H1 (cell line): Measurements from ENCODE around the gene VWA1. TPM values are rescaled to one million over a fixed set of nuclear protein-coding genes. Genes with fewer than 3 reads are reported as not detected.

Source experiments
- CTCF ChIA-PET: fragments of 300-600 bp; sonication (Branson Sonifier 250); formaldehyde crosslinking; loops from one replicate; lab custom pipeline; 2021; ENCODE audit not compliant: partially characterized antibody; lab: Charles Lee
- POLR2A ChIA-PET: fragments of 300-600 bp; sonication (Branson Sonifier 250); formaldehyde crosslinking; loops from one replicate; lab custom pipeline; 2021; ENCODE audit warnings: inconsistent platforms; ENCODE audit not compliant: partially characterized antibody; lab: Charles Lee
- DNase-seq, 2 experiments: peaks; one replicate each; pipeline versions ENCODE4 v3.0.0 to v3.0.0-alpha.2; 2010 to 2022; ENCODE audit warnings: low spot score in 2 of 2, low read depth in 1 of 2, mixed read lengths in 1 of 2
- FAIRE-seq: peaks from 2 replicates; lab custom pipeline; 2011; peaks lifted over from hg19 to GRCh38; lab: Jason Lieb, UNC
- H2AFZ ChIP-seq: 2 replicates; pipeline ENCODE4 v1.8.1; 2012; ENCODE audit warnings: low read length, inconsistent platforms
- H2AK5ac ChIP-seq: 2 replicates; pipeline ENCODE4 v1.6.1; 2013; ENCODE audit warnings: low read depth, low read length
- H2BK120ac ChIP-seq: replicated peaks from 2 replicates; pipeline ENCODE3; 2013; ENCODE audit warnings: low read depth, low read length, inconsistent platforms
- H2BK12ac ChIP-seq: 2 replicates; pipeline ENCODE4 v1.6.1; 2013; ENCODE audit warnings: low read depth, low read length
- H2BK15ac ChIP-seq: 2 replicates; pipeline ENCODE4 v1.6.1; 2013; ENCODE audit warnings: low read length
- H2BK20ac ChIP-seq: 2 replicates; pipeline ENCODE4 v1.6.1; 2013; ENCODE audit warnings: low read length
- H2BK5ac ChIP-seq: 2 replicates; pipeline ENCODE4 v1.6.1; 2013; ENCODE audit warnings: low read depth, low read length
- H3K14ac ChIP-seq: 2 replicates; pipeline ENCODE4 v1.6.1; 2013; ENCODE audit warnings: inconsistent platforms; ENCODE audit not compliant: insufficient read length
- H3K18ac ChIP-seq: 2 replicates; pipeline ENCODE4 v1.6.1; 2013; ENCODE audit warnings: low read length; ENCODE audit errors: extremely low read depth
- H3K23ac ChIP-seq: 2 replicates; pipeline ENCODE4 v1.6.1; 2013; ENCODE audit warnings: inconsistent platforms; ENCODE audit not compliant: insufficient read length
- H3K23me2 ChIP-seq: 2 replicates; pipeline ENCODE4 v1.6.1; 2013; ENCODE audit warnings: low read depth, low read length
- H3K27ac ChIP-seq: 2 replicates; pipeline ENCODE4 v1.6.1; 2011; ENCODE audit warnings: low read depth, low read length, inconsistent platforms
- H3K27me3 ChIP-seq, 4 experiments: replicated peaks in 1 of 4; 1 replicate in 1 of 4; 2 replicates in 3 of 4; pipeline versions ENCODE4 v1.6.1 to v1.8.1; 2011 to 2013; ENCODE audit warnings: low read length in 3 of 4, mild to moderate bottlenecking in 3 of 4, inconsistent platforms in 2 of 4, mixed read lengths in 2 of 4, moderate library complexity in 1 of 4; ENCODE audit not compliant: control insufficient read depth in 3 of 4, insufficient read depth in 3 of 4; ENCODE audit errors: extremely low read depth in 1 of 4
- H3K36me3 ChIP-seq, 4 experiments: 2 replicates each; pipeline versions ENCODE4 v1.6.1 to v1.8.1; 2011 to 2013; ENCODE audit warnings: mild to moderate bottlenecking in 4 of 4, low read length in 3 of 4, moderate library complexity in 2 of 4, control low read depth in 1 of 4, inconsistent platforms in 1 of 4; ENCODE audit not compliant: insufficient read depth in 4 of 4, control insufficient read depth in 2 of 4
- H3K4ac ChIP-seq: replicated peaks from 2 replicates; pipeline ENCODE3; 2013; ENCODE audit warnings: low read length, low read depth, mixed read lengths, inconsistent platforms; ENCODE audit not compliant: insufficient read length
- H3K4me1 ChIP-seq, 4 experiments: replicated peaks in 1 of 4; 1 replicate in 1 of 4; 2 replicates in 3 of 4; pipeline versions ENCODE4 v1.6.1 to v1.8.1; 2011 to 2013; ENCODE audit warnings: low read length in 3 of 4, inconsistent platforms in 2 of 4, mixed read lengths in 1 of 4; ENCODE audit not compliant: insufficient read depth in 4 of 4, control insufficient read depth in 3 of 4
- H3K4me2 ChIP-seq, 2 experiments: 2 replicates each; pipeline versions ENCODE4 v1.6.1 to v1.8.1; 2011 to 2013; ENCODE audit warnings: low read depth in 2 of 2, low read length in 2 of 2, control low read depth in 1 of 2, inconsistent platforms in 1 of 2, mild to moderate bottlenecking in 1 of 2; ENCODE audit not compliant: insufficient read depth in 1 of 2
- H3K4me3 ChIP-seq, 4 experiments: fragments of 200-600, 300-600 bp in 1 of 4; sonication (generic), shearing (Covaris generic), sonication (Bioruptor Twin) in 1 of 4; 2 replicates each; pipeline versions ENCODE4 v1.5.1 to v1.8.1; 2011 to 2016; ENCODE audit warnings: low read length in 4 of 4, low read depth in 3 of 4, control low read depth in 2 of 4, inconsistent platforms in 2 of 4, mild to moderate bottlenecking in 2 of 4, mixed read lengths in 1 of 4, moderate library complexity in 1 of 4; ENCODE audit not compliant: insufficient read depth in 2 of 4; ENCODE audit errors: extremely low read depth in 1 of 4
- H3K56ac ChIP-seq: replicated peaks from 2 replicates; pipeline ENCODE3; 2013; ENCODE audit warnings: low read depth, mild to moderate bottlenecking, mixed read lengths, low read length, inconsistent platforms; ENCODE audit not compliant: insufficient read length
- H3K79me1 ChIP-seq: 2 replicates; pipeline ENCODE4 v1.6.1; 2013; ENCODE audit warnings: low read depth, low read length, control low read depth
- H3K79me2 ChIP-seq, 2 experiments: 2 replicates each; pipeline versions ENCODE4 v1.6.1 to v1.8.1; 2012 to 2013; ENCODE audit warnings: low read length in 2 of 2, mild to moderate bottlenecking in 2 of 2, inconsistent platforms in 1 of 2; ENCODE audit not compliant: insufficient read depth in 2 of 2, control insufficient read depth in 1 of 2
- H3K9ac ChIP-seq, 4 experiments: replicated peaks in 1 of 4; 1 replicate in 1 of 4; 2 replicates in 3 of 4; pipeline versions ENCODE4 v1.6.1 to v1.8.1; 2011 to 2013; ENCODE audit warnings: low read depth in 3 of 4, low read length in 3 of 4, control low read depth in 2 of 4, mild to moderate bottlenecking in 2 of 4, moderate library complexity in 2 of 4, inconsistent platforms in 1 of 4; ENCODE audit errors: extremely low read depth in 1 of 4
- H3K9me3 ChIP-seq, 2 experiments: 2 replicates each; pipeline versions ENCODE4 v1.6.1 to v1.8.1; 2012 to 2013; ENCODE audit warnings: mild to moderate bottlenecking in 2 of 2, moderate library complexity in 2 of 2, control low read depth in 1 of 2, inconsistent platforms in 1 of 2, low read depth in 1 of 2, low read length in 1 of 2, mixed read lengths in 1 of 2; ENCODE audit not compliant: insufficient read depth in 2 of 2
- H4K20me1 ChIP-seq, 2 experiments: replicated peaks in 1 of 2; 2 replicates each; pipeline versions ENCODE3 to v1.8.1; 2011 to 2013; ENCODE audit warnings: inconsistent platforms in 2 of 2, low read length in 2 of 2, mild to moderate bottlenecking in 1 of 2; ENCODE audit not compliant: insufficient read depth in 2 of 2, control insufficient read depth in 1 of 2
- H4K5ac ChIP-seq: 2 replicates; pipeline ENCODE4 v1.6.1; 2013; ENCODE audit warnings: low read length, low read depth, mixed read lengths, inconsistent platforms; ENCODE audit not compliant: insufficient read length
- H4K8ac ChIP-seq: 2 replicates; pipeline ENCODE4 v1.8.0; 2013; ENCODE audit warnings: mild to moderate bottlenecking, moderate library complexity, low read length, inconsistent platforms; ENCODE audit not compliant: insufficient read depth; ENCODE audit errors: extremely low read depth
- H4K91ac ChIP-seq: replicated peaks from 2 replicates; pipeline ENCODE3; 2013; ENCODE audit warnings: low read length, mixed read lengths, inconsistent platforms; ENCODE audit not compliant: insufficient read length
- CHD2 ChIP-seq: IDR thresholded peaks from 2 replicates; pipeline ENCODE4 v1.6.1; 2012; ENCODE audit warnings: low read length, improper control_type of control experiment
- CREB1 ChIP-seq: IDR thresholded peaks from 2 replicates; pipeline ENCODE4 v1.6.1; 2012; ENCODE audit warnings: inconsistent platforms
- EGR1 ChIP-seq: IDR thresholded peaks from 2 replicates; pipeline ENCODE4 v1.6.1; 2011; ENCODE audit warnings: low read depth, low read length, borderline replicate concordance
- HDAC6 ChIP-seq: IDR thresholded peaks from one replicate; pipeline ENCODE4 v1.7.1; 2012; ENCODE audit warnings: low read depth, mild to moderate bottlenecking, inconsistent platforms, low read length, moderate library complexity
- KDM5A ChIP-seq: fragments of 200-600 bp; IDR thresholded peaks from 2 replicates; pipeline ENCODE4 v1.7.1; 2012; ENCODE audit warnings: mild to moderate bottlenecking, low read length, inconsistent platforms, mixed read lengths
- MAFK ChIP-seq: IDR thresholded peaks from 2 replicates; pipeline ENCODE4 v1.6.1; 2012; ENCODE audit warnings: low read depth, mild to moderate bottlenecking, improper control_type of control experiment, low read length
- MAX ChIP-seq: IDR thresholded peaks from 2 replicates; pipeline ENCODE4 v1.6.1; 2012; ENCODE audit warnings: inconsistent platforms
- RAD21 ChIP-seq, 2 experiments: IDR thresholded peaks in 1 of 2; conservative IDR thresholded peaks in 1 of 2; 2 replicates each; pipeline ENCODE4 v1.6.1; 2011; ENCODE audit warnings: low read depth in 2 of 2, low read length in 2 of 2, improper control_type of control experiment in 1 of 2, inconsistent platforms in 1 of 2, mild to moderate bottlenecking in 1 of 2, moderate library complexity in 1 of 2
- RNF2 ChIP-seq: fragments of 200-900, 300-1000 bp; sonication (generic); IDR thresholded peaks from 2 replicates; pipeline ENCODE4 v1.7.1; 2016; ENCODE audit warnings: borderline replicate concordance, low read depth, mild to moderate bottlenecking, antibody characterized with exemption, low read length; ENCODE audit not compliant: poor library complexity, severe bottlenecking; ENCODE audit errors: missing control alignments
- RXRA ChIP-seq: IDR thresholded peaks from 2 replicates; pipeline ENCODE4 v1.6.1; 2011; ENCODE audit warnings: low read depth, mild to moderate bottlenecking, low read length, moderate library complexity; ENCODE audit not compliant: insufficient read depth
- WGBS, 2 experiments: shearing (Covaris generic) in 1 of 2; methylation state at CpG; one replicate each; pipeline versions ENCODE4 v1.1.6 to v1.1.7; 2013 to 2015; ENCODE audit warnings: low lambda C conversion rate in 2 of 2, mixed read lengths in 2 of 2, inconsistent platforms in 1 of 2, low coverage in 1 of 2, missing lambda C conversion rate in 1 of 2; ENCODE audit not compliant: insufficient replicate concordance in 2 of 2, insufficient coverage in 1 of 2, insufficient read length in 1 of 2; ENCODE audit errors: extremely low coverage in 1 of 2, missing lambda C conversion rate in 1 of 2; 5-methylcytosine and 5-hydroxymethylcytosine counted together
- polyA plus RNA-seq, 7 experiments: library from polyadenylated mRNA; depleted of rRNA in 3 of 7; stranded (reverse) in 5 of 7; unstranded in 2 of 7; fragments of >200 nt in 5 of 7; fragments of 200-250 nt in 2 of 7; gene quantifications; 1 replicate in 5 of 7; 2 replicates in 1 of 7; 4 replicates in 1 of 7; pipeline versions ENCODE4 v1.2.1 to v1.2.3, GENCODE V29; 2011 to 2013; ENCODE audit warnings: missing spikeins in 2 of 7, mixed read lengths in 2 of 7
- total RNA-seq: library from RNA; stranded (reverse); fragmentation: NEBNext Ultra II Directional; extraction: Animal tissue kit (Norgen Biotek cat#: 25700); gene quantifications from 2 replicates; pipeline ENCODE4 v1.2.1, GENCODE V29; 2021

Gene VWA1
- total and polyA plus RNA-seq, 2 of the 8 experiments (the other 6 are each of a cell fraction or from before 2014, with no cell fraction given): 16.0 to 36.6 TPM

- FAIRE-seq: no peak
- WGBS, 2 experiments: 89% methylated on average over 27 of the region's 29 CpGs; no CpG with 5 or more reads in 1 of the 2 experiments
- H2BK15ac ChIP-seq: 0 out of 2 replicates have a peak overlapping the region, but pooled peaks have one; percentile 72
- TF ChIP-seq MAX (peak; percentile 53), HDAC6 (no peak), CREB1 (no peak), CHD2 (no peak), EGR1 (peak; percentile 90), RXRA (no peak), RNF2 (no peak), MAFK (no peak), RAD21 (IDR thresholded peaks at IDR 0.05 in 1 of 2, conservative IDR thresholded peaks at IDR 0.05 in 1 of 2; ENCODE audit: low read depth in 2 of 2, low read length in 2 of 2) (peak; percentile 61 to 72), KDM5A (no peak)
These were observed 5.8 kb downstream of the VWA1 start for GRCh38 chr1:1441002-1441888.

More at GRCh38 chr1:1441002-1441888, 5.8 kb downstream of the VWA1 start:
- Histone ChIP-seq H3K27me3 (peaks cover 0 to 3% (median 0%) of the 10 kb centered on the region in 4 experiments; a peak in 2 of 7 replicates), H3K4me2 (no peak overlapping the region), H3K27ac (no peak overlapping the region), H2AK5ac (no peak overlapping the region), H3K56ac (no peak overlapping the region), H3K9me3 (no peaks in the 10 kb centered on the region), H3K23ac (no peak overlapping the region), H4K91ac (no peak overlapping the region), H2BK12ac (no peak overlapping the region), H3K14ac (no peak overlapping the region), H3K79me2 (peaks cover 0 to 7% of the 10 kb centered on the region in 2 experiments; a peak in 1 of 4 replicates), H3K79me1 (no peaks in the 10 kb centered on the region), H2BK120ac (no peak overlapping the region), H3K36me3 (peaks cover 0 to 7% (median 0%) of the 10 kb centered on the region in 4 experiments; a peak in 1 of 8 replicates), H3K18ac (no peak overlapping the region), H3K23me2 (peaks cover 1% of the 10 kb centered on the region; the same call in 1 of the 2 replicates), H4K5ac (no peak overlapping the region), H3K4ac (no peak overlapping the region), H3K9ac (no peak overlapping the region), H3K4me1 (peaks cover 0 to 4% (median 3%) of the 10 kb centered on the region in 4 experiments; a peak in 5 of 7 replicates), H3K4me3 (no peak overlapping the region), H4K8ac (peak overlapping the region; percentile 71), H2BK5ac (no peak overlapping the region; the same call in 1 of the 2 replicates), H2AFZ (no peak overlapping the region), H4K20me1 (peaks cover 4 to 6% of the 10 kb centered on the region in 2 experiments), H2BK20ac (no peak overlapping the region)
- DNase-seq: peak in 1 of 2 experiments; percentile 87
- POLR2A ChIA-PET: interaction anchor here (0.7 to 22.9 kb wide), 10 partner anchors 8 to 116 kb away, joined by 3 to 515 read pairs (median 4); partner anchors contain the start of genes AURKAIP1, CCNL2 and MRPL20
- CTCF ChIA-PET: interaction anchor here (0.6 to 4.3 kb wide), 29 partner anchors 10 to 181 kb away, joined by 3 to 36 read pairs (median 4); partner anchors contain the start of genes CCNL2 and MRPL20
